ENCODE measurements around the gene ZCCHC18.
"Not testable (repeated sequence)": the region's sequence is repeated elsewhere in the genome, so short reads cannot be mapped to it uniquely, and the experiment has no call there.

Gene ZCCHC18

DNA sequence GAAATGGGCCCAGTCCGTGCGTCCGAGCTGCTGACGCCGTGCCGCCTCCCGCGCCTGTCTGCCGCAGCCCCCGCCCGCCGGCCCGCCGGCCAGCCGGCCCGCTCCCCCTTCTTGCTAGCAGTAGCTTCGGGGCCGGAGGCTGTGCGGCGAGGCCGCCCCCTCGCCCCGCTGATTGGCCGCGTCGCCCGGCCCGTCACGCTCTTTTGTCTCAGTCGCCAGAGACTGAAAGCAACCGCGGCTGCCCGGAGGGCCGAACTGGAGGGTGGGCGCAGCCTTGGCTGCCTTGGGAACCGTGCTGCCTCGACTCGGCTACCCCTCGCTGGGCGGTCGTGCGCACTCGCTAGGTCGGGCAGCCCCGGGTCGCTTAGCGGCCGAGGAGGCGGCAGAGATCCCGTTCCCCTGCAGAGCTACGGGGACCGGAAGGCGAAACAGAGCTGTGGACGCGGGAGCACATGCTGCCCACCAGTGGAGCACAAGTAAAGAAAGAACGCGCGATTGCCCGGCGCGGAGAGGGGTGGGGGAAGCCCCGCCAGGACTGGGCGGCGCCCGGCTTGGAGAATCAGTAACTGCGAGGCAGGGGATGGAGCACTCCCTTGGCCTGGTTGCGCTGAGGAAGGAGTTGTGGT, at the start of gene ZCCHC18:
Gene ZCCHC18, plus strand, starts transcription at position 198 of the 626 bp plus-strand sequence. CDS start 1,589 bp downstream, outside the sequence.
- DNase-seq (ENCODE audit: low read depth): peak; percentile 67

DNA sequence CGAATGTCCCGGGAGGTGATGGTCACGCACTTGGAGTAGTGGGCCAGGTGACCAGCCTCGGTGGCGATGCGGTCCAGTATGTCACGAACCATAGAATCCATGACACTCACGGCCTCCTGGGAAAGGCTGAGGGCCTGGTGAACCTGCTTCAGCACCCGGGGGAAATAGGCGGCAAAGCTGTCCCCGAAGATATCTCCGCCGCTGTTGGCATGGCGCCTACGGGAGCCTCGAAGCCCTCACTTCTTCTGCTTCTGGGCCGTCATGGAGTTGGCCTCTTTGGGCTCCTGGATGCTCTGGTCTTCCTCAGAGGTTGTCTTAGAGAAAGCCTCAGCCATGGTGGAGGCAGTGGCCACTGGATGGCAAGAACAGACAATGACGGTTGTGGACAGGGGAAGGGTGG, 49.7 kb upstream of the ZCCHC18 start:
- DNase-seq (ENCODE audit: low read depth): not testable (repeated sequence)

DNA sequence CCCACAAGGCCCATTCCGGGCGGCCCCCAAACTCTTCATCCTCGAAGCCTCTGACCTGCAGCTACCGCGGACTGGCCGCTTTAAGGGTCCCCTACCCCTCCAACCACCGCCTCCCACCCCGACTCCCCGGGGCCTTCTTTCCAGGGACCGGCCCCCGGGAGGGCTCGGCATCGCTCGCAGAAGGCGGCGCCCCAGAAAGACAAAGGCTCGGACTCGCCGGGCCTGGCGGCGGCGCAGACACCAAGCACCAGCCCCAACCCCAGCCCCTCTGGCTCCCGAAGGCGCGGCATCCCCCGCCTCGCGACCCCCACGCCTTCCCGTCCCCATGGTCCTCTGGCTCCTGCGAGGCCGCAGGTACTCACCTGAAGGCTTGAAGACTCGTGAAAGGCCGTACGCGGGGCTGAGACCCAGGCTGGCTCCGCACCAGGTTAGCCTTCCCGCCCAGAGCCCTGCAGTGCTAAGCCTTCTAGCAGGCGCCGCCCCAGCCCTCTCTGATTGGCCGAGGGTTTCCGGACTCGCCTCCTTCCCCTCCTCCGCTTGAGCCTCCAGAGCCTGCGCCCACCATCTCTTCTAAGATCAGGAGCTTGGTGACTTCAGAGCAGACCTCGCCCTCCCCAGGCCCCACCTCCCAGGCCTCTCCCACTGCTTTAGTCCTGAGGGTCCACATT, 36.4 kb upstream of the ZCCHC18 start, which contains the start of gene TMSB15C:
Gene TMSB15C, minus strand, starts transcription at position 459 of the 668 bp plus-strand sequence.
- not testable (repeated sequence) for DNase-seq (ENCODE audit: low read depth)

DNA sequence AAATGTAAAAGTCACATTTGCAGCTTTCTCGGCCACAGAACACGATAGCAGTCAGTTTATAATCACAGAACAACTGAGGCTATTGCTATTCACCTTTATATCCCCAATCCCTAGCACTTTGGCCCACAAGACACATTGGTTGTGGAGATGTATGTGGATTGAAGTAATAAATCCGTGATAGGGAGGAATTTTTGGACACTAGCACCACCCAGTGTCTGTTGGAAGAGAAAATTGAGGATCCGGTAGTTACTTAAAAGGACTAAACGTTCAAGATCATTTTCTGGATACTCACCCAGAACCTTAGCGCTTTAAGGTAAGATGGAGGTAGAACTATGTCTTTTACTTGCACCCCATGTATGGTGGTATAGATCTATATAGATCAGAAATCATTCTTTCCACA, 34.5 kb upstream of the ZCCHC18 start:
- not testable (repeated sequence) for DNase-seq (ENCODE audit: low read depth)

DNA sequence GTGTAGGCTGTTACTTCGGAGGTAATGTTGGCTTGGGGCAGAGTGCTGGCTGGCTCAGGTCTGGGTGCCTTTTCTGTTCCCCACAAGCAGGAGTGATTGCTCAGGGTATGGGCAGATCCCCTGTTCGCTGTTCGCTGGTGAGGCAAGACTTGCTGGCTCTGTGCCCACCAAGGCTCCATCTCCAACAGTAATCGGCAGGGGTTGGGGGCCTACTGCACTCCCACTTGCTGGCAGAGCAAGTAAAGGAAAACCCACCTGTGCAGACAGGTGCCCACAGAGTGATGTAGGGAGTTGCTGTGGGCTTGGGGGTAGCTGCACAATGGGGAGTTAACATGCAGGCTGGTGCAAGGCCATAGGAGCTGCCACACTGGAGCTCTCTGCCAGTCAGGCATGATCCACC, 28.3 kb upstream of the ZCCHC18 start:
- DNase-seq (ENCODE audit: low read depth): no peak

DNA sequence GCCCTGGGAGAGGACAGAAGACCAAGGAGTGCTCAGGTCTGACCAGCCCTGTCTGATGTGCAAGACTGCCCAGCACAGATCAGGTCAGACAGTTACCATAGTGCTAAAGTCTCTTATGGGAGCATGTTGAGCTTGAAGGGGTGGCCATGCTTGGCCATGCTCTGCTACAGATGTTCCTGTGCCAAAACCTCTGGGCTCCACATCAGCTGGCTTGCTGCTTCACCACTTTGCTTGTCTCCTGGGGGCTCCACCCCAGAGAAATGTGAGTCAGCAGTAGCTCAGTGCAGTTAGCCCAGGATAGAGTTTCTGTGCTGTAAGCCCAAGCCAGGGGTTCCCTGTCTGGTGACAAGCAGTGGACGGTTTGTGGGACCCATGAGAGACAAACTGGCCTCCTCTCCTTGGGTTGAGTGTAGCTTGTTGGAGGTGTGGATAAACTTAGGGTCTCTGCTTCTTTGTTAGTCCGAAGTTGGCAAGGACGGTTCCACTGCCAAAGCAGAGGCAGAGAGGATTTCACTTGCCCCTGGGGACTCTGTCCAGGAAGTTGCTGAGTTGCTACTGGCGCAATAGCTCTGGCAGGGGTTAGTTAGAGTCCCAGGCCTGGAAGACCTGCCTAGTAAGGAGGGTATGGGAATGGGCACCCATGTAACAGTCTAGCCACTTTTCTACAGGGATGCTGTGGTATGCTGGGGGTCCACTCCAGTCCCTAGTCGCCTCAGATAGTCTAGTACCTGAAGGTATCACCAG, 27.6 kb upstream of the ZCCHC18 start:
- no peak for DNase-seq (ENCODE audit: low read depth)

DNA sequence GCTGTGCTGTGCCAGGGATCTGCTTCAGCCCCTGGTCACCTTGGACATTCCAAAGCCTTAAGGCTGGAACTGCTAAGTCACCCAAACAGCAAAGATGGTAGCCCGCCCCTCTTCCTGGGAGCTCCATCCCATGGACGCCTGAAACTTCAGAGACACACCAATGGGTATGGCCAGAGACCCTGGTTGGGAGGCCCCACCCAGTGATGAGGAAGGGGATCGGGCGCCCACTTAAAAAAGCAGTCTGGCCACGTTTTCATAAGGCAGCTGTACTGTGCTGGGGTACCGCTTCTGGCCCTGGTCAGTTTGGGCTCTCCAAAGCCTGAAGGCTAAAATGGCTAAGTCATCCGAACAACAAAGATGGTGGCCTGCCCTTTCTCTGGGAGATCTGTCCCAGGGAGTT, 26.8 kb upstream of the ZCCHC18 start:
- DNase-seq (ENCODE audit: low read depth): no peak

DNA sequence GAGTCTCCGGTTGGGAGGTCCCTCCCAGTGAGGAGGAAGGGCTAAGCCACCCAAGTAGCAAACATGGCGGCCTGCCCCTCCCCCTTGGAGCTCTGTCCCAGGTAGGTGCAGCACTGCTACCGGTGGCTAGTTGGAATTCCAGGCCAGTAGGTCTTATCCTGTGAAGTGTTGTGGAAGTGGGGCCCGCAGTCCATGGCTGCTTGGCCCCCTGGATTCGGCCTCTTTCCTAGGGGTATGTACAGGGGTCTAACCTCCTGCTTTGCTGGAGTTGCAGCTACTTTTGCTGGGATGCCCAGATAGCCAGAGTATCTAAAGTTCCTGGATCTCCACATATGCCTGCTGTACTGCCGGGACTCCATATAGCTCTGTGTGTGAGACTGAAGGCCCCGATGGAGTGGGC, 26.4 kb upstream of the ZCCHC18 start:
- no peak for DNase-seq (ENCODE audit: low read depth)

DNA sequence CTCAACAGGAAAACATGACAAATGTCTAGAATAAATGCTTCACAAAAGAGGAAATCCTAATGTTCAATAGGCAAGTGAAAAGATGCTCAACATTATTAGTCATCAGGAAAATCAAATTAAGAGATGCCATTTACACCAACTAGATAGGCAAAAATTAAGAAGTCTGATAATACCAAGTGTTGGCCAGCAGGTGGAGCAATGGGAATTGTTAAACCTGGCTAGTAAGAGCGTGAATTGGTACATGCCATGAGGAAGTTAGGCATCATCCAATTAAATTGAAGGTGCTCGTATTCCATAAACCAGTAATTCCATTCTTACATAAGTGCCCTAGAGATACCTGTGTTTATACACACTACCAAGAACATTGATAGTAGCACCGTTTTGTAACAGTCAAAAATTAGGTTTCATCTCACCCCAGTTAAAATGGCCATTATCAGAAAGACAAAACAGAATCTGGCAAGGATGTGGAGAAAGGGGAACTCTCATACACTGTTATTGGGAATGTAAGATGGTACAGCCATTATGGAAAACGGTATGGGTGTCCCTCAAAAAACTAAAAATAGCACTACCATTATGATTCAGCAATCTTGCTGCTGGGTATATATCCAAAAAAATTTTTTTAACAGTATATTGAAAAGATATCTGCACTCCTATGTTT, 14.0 kb upstream of the ZCCHC18 start:
- DNase-seq (ENCODE audit: low read depth): peak; percentile 74

DNA sequence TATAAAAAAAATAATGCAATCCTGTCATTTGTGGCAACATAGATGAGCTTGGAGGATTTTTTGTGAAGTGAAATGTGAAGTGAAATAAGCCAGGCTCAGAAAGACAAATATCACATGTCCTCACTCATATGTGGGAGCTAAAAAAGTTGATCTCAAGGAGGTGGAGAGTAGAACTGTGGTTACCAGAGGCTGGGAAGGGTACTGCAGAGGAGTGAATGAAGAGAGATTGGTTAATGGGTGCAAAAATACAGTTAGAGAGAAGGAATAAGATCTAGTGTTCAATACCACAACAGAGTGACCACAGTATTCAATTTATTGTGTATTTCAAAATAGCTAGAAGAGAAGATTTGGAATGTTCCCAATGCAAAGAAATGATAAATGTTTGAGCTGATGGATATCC, 13.4 kb upstream of the ZCCHC18 start:
- DNase-seq (ENCODE audit: low read depth): no peak

DNA sequence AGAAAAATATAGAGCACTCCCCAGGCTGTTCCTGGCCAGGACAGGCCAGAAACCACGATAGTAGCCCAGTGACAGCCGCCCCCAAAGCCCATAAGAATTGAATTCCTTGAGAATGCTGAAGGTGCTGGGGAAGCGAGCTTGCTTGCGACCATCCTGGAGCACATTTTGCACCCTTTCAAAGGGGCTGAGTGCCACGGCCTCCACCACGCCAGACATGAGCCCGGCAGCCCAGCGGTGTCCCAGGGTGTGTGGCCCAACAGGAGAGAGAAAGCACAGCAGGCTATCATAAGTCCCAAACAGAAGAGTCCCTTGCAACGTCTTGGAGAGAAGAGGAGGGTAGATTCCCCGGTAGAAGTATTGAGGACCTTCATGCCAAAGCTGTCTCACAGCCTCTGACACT, 7.6 kb upstream of the ZCCHC18 start:
- no peak for DNase-seq (ENCODE audit: low read depth)

DNA sequence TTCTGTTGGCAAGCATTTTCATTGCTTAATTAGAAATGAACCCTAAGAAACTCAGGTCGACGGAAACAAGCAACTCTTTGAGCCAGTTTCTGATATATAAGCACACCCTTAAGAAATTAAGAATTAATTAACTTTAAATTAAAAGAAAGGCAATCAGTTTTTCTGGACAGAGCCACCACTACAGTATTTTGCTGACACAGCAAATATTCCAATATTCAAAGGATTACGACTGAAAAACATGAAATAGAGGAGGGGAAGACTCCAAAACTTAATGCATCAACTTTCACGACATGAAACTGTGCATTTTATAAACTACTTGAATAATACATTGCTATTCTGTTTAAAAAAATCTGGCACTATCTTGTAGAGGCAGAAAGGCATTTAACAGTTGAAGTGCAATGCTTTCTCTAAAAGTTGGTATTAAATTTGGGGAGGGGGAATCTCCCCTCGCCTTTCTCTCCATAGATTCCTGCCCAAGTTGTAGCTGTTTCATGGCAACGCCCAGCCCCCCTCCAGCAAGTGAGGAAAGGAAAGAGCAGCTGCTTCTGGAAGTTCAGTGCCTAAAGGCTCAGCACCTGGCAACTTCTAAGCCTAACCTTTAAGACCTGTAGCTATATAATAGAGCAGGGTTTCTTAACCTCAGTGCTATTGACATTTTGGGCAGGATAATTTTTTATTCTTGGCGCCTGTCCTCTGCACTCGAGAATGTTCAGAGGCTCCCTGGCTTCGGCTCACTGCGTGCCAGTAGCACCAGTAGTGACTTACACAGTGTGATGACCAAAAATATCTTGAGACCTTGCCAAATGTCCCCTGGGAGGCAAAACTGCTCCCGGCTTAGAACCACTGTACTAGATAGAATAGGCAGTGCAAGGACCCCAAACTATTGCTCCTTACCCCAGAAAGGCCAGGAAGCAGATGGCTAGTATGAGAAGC, 6.7 kb upstream of the ZCCHC18 start:
- DNase-seq (ENCODE audit: low read depth): no peak

DNA sequence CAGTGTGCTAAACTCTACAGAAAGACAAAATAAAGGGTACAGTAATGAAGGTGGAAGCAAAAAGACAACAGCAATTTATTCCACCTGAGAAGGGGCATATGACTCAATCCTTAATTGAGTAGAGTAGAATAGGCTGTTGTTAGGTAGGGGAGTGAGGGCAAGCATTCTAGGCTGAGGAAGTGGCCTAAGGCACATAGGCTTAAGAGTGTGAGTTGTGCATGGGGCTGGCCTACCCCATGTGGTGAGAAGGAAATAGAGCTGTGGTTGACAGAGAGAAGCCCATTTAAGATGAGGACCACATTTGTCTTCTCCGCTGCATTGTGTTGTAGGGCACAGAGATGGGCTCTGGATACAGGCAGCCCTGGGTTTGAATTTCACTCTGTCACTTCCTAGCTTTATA, 3.4 kb upstream of the ZCCHC18 start:
- no peak for DNase-seq (ENCODE audit: low read depth)

DNA sequence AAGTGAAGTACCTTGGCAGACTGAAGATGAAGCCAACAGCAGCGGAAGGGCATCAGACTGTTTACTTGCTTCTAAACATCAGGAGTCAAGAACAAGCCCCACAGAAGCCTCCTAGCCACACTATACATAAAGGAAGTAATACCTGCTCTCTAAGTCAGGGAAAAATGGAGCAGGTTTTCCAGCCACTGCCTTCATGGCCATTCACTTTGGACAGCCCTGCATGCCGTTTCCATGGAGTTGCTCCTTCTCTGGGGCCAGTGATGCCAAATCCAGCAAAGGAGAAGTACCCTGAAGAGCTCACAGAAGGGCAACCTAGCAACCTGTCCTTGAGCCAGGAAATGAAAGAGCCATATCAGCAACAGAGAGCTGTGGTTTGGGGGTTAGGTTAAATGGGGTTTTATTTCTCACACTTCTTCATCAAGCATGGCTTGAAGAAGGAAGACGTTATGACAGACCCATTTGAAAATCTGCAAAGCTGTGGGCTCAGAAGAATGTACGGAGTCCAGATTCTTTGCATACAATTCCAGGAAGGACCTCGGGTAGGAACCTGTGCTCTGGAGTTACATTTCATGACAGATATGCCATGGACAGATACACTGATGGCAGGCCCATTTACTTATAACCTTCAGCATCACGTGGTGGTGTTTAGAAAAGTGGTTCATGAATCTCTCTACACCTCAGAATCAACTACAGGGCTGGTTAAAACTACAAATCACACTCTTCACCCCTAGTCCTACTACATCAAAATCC, 1.7 kb upstream of the ZCCHC18 start:
- DNase-seq (ENCODE audit: low read depth): not testable (repeated sequence)

DNA sequence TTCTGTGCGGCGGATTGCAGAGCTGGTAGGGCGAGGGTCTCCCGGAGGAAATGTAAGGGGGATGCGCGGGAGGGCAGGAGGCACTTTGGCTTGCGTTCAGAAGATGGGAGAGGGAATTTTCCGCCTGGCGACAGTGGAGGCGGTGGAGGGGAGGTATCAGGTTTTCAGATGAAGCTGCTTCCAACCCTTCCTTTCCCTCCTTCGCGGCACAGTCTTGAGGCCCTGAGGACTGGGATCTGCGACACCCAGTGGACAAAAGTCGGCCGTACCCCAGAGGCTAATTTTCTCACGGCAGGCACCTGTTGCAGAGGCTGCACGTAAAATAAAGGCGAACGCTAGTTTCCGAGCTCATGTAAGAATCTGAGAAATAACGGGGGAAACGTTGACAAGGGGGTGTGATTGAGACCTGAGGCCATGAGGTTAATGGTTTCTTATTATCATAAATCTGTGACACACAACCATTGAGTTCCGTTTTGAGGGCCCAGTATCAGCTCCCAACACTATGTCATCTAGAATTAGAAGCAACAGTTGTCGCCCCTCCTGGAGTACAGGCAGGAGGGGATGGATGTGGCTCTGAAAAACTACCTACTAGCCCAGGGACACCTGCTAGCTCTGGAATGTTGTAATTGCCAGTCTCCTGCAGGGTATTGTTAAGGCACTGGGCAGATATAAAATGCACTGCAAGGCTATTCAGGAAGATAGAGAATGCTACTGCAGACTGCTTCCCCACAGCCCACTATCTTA, 1.1 kb downstream of the ZCCHC18 start:
- DNase-seq (ENCODE audit: low read depth): peak; percentile 67

DNA sequence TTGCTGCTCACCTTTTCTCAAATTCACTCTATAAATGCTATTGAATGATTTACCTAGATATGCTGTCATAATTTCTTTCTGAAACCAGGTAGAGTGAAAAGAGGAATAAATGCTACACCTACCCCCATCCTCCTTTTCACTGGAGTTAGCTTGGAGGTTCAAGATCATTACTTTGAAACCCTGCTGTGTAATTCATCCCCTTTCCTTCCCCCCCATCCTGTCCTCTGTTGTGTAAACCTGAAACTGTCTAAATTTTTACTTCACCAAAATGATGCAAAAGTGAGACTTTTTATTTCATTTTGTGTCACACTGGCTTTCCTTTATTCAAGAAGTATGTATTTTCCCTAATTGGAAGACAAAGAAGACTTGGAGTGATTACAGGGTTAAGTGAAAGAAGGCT, 5.4 kb downstream of the ZCCHC18 start:
- DNase-seq (ENCODE audit: low read depth): no peak

DNA sequence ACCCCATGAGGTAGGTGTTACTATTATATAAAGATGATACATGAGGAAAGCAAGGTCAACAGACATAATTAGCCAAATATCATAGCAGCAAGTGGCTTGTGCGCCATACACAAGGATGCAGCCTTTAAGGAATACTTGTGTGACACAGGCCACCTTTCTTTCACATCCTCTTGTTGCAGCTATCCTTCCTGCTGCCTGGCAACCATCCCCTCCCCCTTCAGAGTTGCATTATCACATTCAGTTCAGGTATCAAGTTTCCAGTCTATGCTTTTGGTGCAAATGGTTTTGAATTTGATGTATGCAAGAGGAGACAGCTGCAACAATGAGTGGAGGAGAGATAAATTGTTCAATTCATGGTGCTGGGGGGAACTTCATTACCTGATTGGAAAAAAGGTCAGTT, 6.4 kb downstream of the ZCCHC18 start:
- DNase-seq (ENCODE audit: low read depth): no peak

DNA sequence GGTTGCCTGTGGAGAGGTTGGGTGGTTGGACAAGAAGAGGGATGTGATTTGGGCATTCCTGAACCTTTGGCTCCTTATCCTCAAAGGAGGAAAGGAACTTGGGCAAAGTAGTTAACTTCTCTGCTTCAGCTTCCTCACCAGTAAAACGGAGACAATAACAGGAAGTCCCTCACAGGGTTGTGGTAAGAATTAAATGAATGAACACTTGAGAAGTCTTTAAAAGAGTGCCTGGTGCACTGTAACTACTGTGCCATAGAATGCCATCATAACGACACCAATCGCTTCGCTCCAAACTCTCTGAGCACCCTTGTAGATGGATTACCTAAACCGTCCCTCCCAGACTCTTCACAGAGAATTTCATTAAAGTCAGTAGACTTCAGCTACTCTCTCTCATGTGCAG, 10.5 kb downstream of the ZCCHC18 start:
- no peak for DNase-seq (ENCODE audit: low read depth)

DNA sequence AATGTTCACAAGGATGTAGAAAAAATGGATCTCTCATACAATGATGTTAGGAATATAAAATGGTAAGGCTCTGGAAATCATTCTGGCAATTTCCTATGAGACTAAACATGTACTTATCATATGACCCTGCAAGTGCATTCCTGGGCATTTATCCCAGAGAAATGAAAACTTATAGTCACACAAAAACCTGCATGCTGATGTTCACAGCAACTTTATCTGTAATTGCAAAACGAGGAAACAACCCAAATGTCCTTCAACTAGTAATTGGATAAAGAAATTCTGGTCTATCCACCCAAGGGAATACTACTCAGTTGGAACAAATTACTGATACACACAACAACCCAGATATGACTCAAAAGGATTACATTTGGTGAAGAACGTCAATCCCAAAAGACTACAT, 14.5 kb downstream of the ZCCHC18 start:
- DNase-seq (ENCODE audit: low read depth): no peak

DNA sequence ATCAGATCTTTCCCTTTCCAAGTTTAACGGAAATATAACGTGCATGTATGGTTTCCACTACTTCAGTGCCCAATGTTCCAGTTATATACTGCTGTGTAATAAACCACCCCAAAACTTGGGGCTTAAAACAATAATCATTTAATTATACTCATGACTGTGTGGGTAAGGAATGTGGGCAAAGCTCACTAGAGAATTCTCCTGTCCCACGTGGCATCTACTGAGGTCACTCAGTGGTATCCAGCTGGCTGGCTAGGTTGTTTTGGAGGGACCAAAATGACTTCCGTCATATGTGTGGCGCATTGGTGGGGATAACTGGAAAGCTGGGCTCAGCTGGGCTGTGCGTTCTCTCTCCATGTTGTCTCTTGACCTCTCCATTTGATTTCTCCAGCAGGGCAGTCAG, 18.5 kb downstream of the ZCCHC18 start:
- peak; percentile 34 for DNase-seq (ENCODE audit: low read depth)
